Suprapubic skin (tissue), 4 donors: Measurements from ENCODE around the gene TBCE. TPM values are rescaled to one million over a fixed set of nuclear protein-coding genes. Genes with fewer than 3 reads are reported as not detected.

ENCODE experiments used
- total RNA-seq, 4 donors: library from RNA; depleted of rRNA; stranded (reverse); fragments of >200 nt; gene quantifications; one replicate each; pipeline ENCODE4 v1.1.0, GENCODE V29; 2016

TBCE gene
- total RNA-seq, 4 donors from 2014 or later, result 12.0 to 33.3 (median 21.1) TPM

Other genes with a start within 250 kb of the TBCE start
- 100 to 1,000 TPM; 101 to 116 (median 111) TPM for gene TOMM20, start 238.6 kb upstream of the TBCE start, total RNA-seq
- 10 to 100 TPM; 35.2 to 75.9 (median 51.2) TPM for gene RBM34, start 206.2 kb upstream of the TBCE start, total RNA-seq
- gene ARID4B, start 39.2 kb upstream of the TBCE start, total RNA-seq, result 10 to 100 TPM; 21.4 to 62.7 (median 31.8) TPM
- 10 to 100 TPM; 18.9 to 26.5 (median 21.4) TPM for gene GGPS1, start 38.9 kb upstream of the TBCE start, total RNA-seq
- gene B3GALNT2, start 137.0 kb downstream of the TBCE start, total RNA-seq, result 10 to 100 TPM; 23.5 to 37.4 (median 29.5) TPM